NB4 (cell line): Measurements from ENCODE around the gene CGNL1.

Experiments
- CTCF ChIP-seq: IDR thresholded peaks from one replicate; pipeline ENCODE4 v1.5.1; 2012; ENCODE audit warnings: low read depth, low read length
- MAX ChIP-seq: IDR thresholded peaks from 2 replicates; pipeline ENCODE4 v1.6.1; 2011; ENCODE audit warnings: low read depth, low read length
- MYC ChIP-seq: IDR thresholded peaks from 2 replicates; pipeline ENCODE4 v1.6.1; 2011; ENCODE audit warnings: low read depth, low read length
- POLR2A ChIP-seq: IDR thresholded peaks from 2 replicates; pipeline ENCODE4 v1.6.1; 2011; ENCODE audit warnings: mild to moderate bottlenecking; ENCODE audit not compliant: insufficient read length; ENCODE audit errors: extremely low read depth

GRCh38 chr15:57445872-57446271 is 69.6 kb downstream of the CGNL1 start:
- no peak for TF ChIP-seq CTCF
- TF ChIP-seq MAX, result no peak
- no peak for TF ChIP-seq POLR2A
- no peak for TF ChIP-seq MYC
